ENCODE results near the gene CHCHD1. TPM values are rescaled to one million over a fixed set of nuclear protein-coding genes. Genes with fewer than 3 reads are reported as not detected.

CHCHD1 gene
- total RNA-seq, 1 donor from 2014 or later = 41.8 TPM

- TF ChIP-seq, protein P1, sequence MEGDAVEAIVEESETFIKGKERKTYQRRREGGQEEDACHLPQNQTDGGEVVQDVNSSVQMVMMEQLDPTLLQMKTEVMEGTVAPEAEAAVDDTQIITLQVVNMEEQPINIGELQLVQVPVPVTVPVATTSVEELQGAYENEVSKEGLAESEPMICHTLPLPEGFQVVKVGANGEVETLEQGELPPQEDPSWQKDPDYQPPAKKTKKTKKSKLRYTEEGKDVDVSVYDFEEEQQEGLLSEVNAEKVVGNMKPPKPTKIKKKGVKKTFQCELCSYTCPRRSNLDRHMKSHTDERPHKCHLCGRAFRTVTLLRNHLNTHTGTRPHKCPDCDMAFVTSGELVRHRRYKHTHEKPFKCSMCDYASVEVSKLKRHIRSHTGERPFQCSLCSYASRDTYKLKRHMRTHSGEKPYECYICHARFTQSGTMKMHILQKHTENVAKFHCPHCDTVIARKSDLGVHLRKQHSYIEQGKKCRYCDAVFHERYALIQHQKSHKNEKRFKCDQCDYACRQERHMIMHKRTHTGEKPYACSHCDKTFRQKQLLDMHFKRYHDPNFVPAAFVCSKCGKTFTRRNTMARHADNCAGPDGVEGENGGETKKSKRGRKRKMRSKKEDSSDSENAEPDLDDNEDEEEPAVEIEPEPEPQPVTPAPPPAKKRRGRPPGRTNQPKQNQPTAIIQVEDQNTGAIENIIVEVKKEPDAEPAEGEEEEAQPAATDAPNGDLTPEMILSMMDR (IDR thresholded peaks at IDR 0.05; ENCODE audit: insufficient read depth, low read length, poor library complexity, severe bottlenecking) = no peak
- Histone ChIP-seq H3K4me3 (ENCODE audit: low read depth, low read length) (no peak overlapping the region), H3K36me3 (ENCODE audit: control insufficient read depth, insufficient read depth, low read length) (peaks cover 1% of the 10 kb centered on the region), H3K27me3 (ENCODE audit: control insufficient read depth, insufficient read depth, low read length) (no peaks in the 10 kb centered on the region)
- DNase-seq (ENCODE audit: low read depth) = no peak
These were observed 15.6 kb downstream of the CHCHD1 start for GRCh38 chr10:73797324-73798025.

DNA sequence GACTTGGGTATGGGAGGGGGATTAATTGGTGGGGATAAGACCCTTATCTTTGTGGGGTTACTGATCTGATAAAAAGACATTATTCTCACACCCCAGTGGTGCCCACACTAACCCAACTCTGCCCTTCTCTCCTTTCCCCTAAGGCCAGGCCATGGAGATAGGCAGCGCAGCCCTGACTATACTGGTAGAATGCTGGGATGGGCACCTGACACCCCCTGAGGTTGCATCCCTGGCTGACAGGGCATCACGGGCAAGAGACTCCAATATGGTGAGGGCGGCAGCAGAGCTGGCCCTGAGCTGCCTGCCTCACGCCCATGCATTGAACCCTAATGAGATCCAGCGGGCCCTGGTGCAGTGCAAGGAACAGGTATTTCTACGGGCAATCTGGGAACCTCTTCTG is 16.2 kb downstream of the CHCHD1 start:
- H3K27me3 ChIP-seq (ENCODE audit: control insufficient read depth, insufficient read depth, low read length) = no peaks in the 10 kb centered on the region
- peaks cover 1% of the 10 kb centered on the region for H3K36me3 ChIP-seq (ENCODE audit: control insufficient read depth, insufficient read depth, low read length)
- H3K4me3 ChIP-seq (ENCODE audit: low read depth, low read length) = no peak overlapping the region
- TF ChIP-seq, protein P1 (IDR thresholded peaks at IDR 0.05; ENCODE audit: insufficient read depth, low read length, poor library complexity, severe bottlenecking) = no peak
- DNase-seq (ENCODE audit: low read depth) = no peak

GRCh38 chr10:73798927-73799560 is 17.2 kb downstream of the CHCHD1 start:
- Histone ChIP-seq H3K27me3 (ENCODE audit: control insufficient read depth, insufficient read depth, low read length) (no peaks in the 10 kb centered on the region), H3K36me3 (ENCODE audit: control insufficient read depth, insufficient read depth, low read length) (peaks cover 1% of the 10 kb centered on the region), H3K4me3 (ENCODE audit: low read depth, low read length) (no peak overlapping the region)
- DNase-seq (ENCODE audit: low read depth) = no peak
- TF ChIP-seq, protein P1 (IDR thresholded peaks at IDR 0.05; ENCODE audit: insufficient read depth, low read length, poor library complexity, severe bottlenecking) = no peak

- no peak for DNase-seq (ENCODE audit: low read depth)
- H3K27me3 ChIP-seq (ENCODE audit: control insufficient read depth, insufficient read depth, low read length) = no peaks in the 10 kb centered on the region
- H3K36me3 ChIP-seq (ENCODE audit: control insufficient read depth, insufficient read depth, low read length) = peaks cover 1% of the 10 kb centered on the region
- H3K4me3 ChIP-seq (ENCODE audit: low read depth, low read length) = no peak overlapping the region
- TF ChIP-seq, protein P1 (IDR thresholded peaks at IDR 0.05; ENCODE audit: insufficient read depth, low read length, poor library complexity, severe bottlenecking) = no peak
These were observed 18.2 kb downstream of the CHCHD1 start for GRCh38 chr10:73799899-73800559.

GRCh38 chr10:73800560-73801252 is 18.9 kb downstream of the CHCHD1 start:
- Histone ChIP-seq H3K27me3 (ENCODE audit: control insufficient read depth, insufficient read depth, low read length) (no peaks in the 10 kb centered on the region), H3K36me3 (ENCODE audit: control insufficient read depth, insufficient read depth, low read length) (peaks cover 1% of the 10 kb centered on the region), H3K4me3 (ENCODE audit: low read depth, low read length) (no peak overlapping the region)
- TF ChIP-seq, protein P1 (IDR thresholded peaks at IDR 0.05; ENCODE audit: insufficient read depth, low read length, poor library complexity, severe bottlenecking) = no peak
- no peak for DNase-seq (ENCODE audit: low read depth)

All from kidney epithelial cell (primary cell).